PC-3 (cell line): Measurements from ENCODE around the gene SEPHS1. TPM values are rescaled to one million over a fixed set of nuclear protein-coding genes. Genes with fewer than 3 reads are reported as not detected.

Source experiments
- ATAC-seq: fragments of 200-7000 bp; cut with Tn5 transposase; 2 replicates; pipeline ENCODE4 v1.9.1; 2020; ENCODE audit warnings: mild to moderate bottlenecking, moderate library complexity
- BruUV-seq: library from RNA; stranded (reverse); fragments of 400-500 nt; replicated peaks from 2 replicates; lab custom pipeline; 2021; lab: Mats Ljungman, UMichigan
- CTCF ChIA-PET: fragments of 300-600 bp; sonication (Branson Sonifier 250); formaldehyde crosslinking; loops from one replicate; lab custom pipeline; 2022; ENCODE audit warnings: antibody characterized with exemption; lab: Charles Lee
- POLR2A ChIA-PET: fragments of 300-600 bp; sonication (Branson Sonifier 250); formaldehyde crosslinking; loops from one replicate; lab custom pipeline; 2022; ENCODE audit warnings: antibody characterized with exemption; ENCODE audit not compliant: unreplicated experiment; lab: Charles Lee
- DNase-seq: peaks from one replicate; pipeline ENCODE4 v3.0.0-alpha.2; 2015
- H2AFZ ChIP-seq: fragments of 300-600 bp; sonication (generic); 2 replicates; pipeline ENCODE4 v1.6.0; 2016; ENCODE audit warnings: antibody characterized with exemption, low read length
- H3F3A ChIP-seq: fragments of 300-600 bp; sonication (generic); one replicate; pipeline ENCODE4 v1.6.0; 2017; ENCODE audit warnings: antibody characterized with exemption, low read length, control low read depth, mild to moderate bottlenecking; ENCODE audit not compliant: unreplicated experiment
- H3K27ac ChIP-seq: fragments of 300-600 bp; sonication (generic); 2 replicates; pipeline ENCODE4 v1.5.1; 2016; ENCODE audit warnings: mild to moderate bottlenecking, low read length
- H3K27me3 ChIP-seq: fragments of 300-600 bp; sonication (generic); 2 replicates; pipeline ENCODE4 v1.6.1; 2016; ENCODE audit warnings: low read length, mixed read lengths
- H3K36me3 ChIP-seq: fragments of 300-600 bp; sonication (generic); 2 replicates; pipeline ENCODE4 v1.6.1; 2016; ENCODE audit warnings: low read depth, mixed run types, low read length, mixed read lengths
- H3K4me1 ChIP-seq: fragments of 300-600 bp; sonication (generic); 2 replicates; pipeline ENCODE4 v1.5.1; 2016; ENCODE audit warnings: low read length; ENCODE audit not compliant: insufficient read depth
- H3K4me2 ChIP-seq: fragments of 300-600 bp; sonication (generic); 2 replicates; pipeline ENCODE4 v1.6.0; 2016; ENCODE audit warnings: low read length
- H3K4me3 ChIP-seq: fragments of 300-600 bp; sonication (generic); 2 replicates; pipeline ENCODE4 v1.5.1; 2016; ENCODE audit warnings: mild to moderate bottlenecking, low read length, mixed read lengths
- H3K79me2 ChIP-seq: fragments of 300-600 bp; sonication (generic); 2 replicates; pipeline ENCODE4 v1.6.1; 2017; ENCODE audit warnings: low read length, mixed read lengths
- H3K9ac ChIP-seq: fragments of 300-600 bp; sonication (generic); 2 replicates; pipeline ENCODE4 v1.6.0; 2016; ENCODE audit warnings: mild to moderate bottlenecking, low read length
- H3K9me2 ChIP-seq: fragments of 300-600 bp; sonication (generic); replicated peaks from 2 replicates; pipeline ENCODE4 v1.6.1; 2016; ENCODE audit warnings: mixed run types, low read length, mixed read lengths
- H3K9me3 ChIP-seq: fragments of 300-600 bp; sonication (generic); 2 replicates; pipeline ENCODE4 v1.6.1; 2016; ENCODE audit warnings: low read length, mixed read lengths
- H4K20me1 ChIP-seq: fragments of 300-600 bp; sonication (generic); 2 replicates; pipeline ENCODE4 v1.6.1; 2016; ENCODE audit warnings: low read length, mixed read lengths
- EZH2 ChIP-seq: fragments of 300-600 bp; sonication (generic); IDR thresholded peaks from one replicate; pipeline ENCODE4 v1.6.1; 2017; ENCODE audit warnings: antibody characterized with exemption, mild to moderate bottlenecking, low read length; ENCODE audit not compliant: unreplicated experiment
- EZH2phosphoT487 ChIP-seq: fragments of 300-600 bp; sonication (generic); IDR thresholded peaks from 2 replicates; pipeline ENCODE4 v1.6.1; 2018; ENCODE audit warnings: mild to moderate bottlenecking, antibody characterized with exemption, low read length, borderline replicate concordance
- intact Hi-C: fragments of 100-400 bp; cut with micrococcal nuclease; formaldehyde crosslinking; loops from 2 replicates; pipeline ENCODE4 v1.9.0; 2023
- total RNA-seq: library from RNA; depleted of rRNA; stranded (reverse); fragments of >200 nt; gene quantifications from 2 replicates; pipeline ENCODE4 v1.2.3, GENCODE V29; 2014
- TF ChIP-seq, protein P1 (sequence below): fragments of 300-600 bp; sonication (generic); conservative IDR thresholded peaks from 2 replicates; pipeline ENCODE4 v1.5.1; 2017; ENCODE audit warnings: antibody characterized with exemption, low read depth, mild to moderate bottlenecking, low read length

SEPHS1 gene
- total RNA-seq, 1 experiment from 2014 or later: 42.5 TPM

DNA sequence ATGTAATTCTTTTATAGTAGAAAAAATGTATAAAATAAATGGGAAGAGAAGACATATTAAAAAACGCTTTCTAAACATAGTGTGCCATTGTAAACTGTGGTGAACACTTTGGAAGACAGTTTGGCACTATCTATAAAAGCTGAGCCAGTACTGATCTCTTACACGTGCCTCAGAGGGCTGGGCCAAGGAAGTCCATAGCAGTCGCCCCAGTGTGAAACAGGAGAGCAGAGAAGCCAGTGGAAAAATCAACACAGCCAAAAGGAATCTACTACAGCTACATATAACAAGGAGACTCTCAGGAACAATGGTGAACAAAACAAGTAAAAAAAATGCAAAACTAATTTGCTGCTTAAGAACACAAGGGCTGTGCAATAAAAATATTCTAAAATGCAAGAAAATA is 20.6 kb downstream of the SEPHS1 start:
- Histone ChIP-seq H3K27ac (no peak overlapping the region), H3K4me1 (no peaks in the 10 kb centered on the region), H3K4me2 (no peak overlapping the region), H3K9me3 (no peaks in the 10 kb centered on the region), H2AFZ (no peak overlapping the region), H3K4me3 (no peak overlapping the region), H3K36me3 (no peaks in the 10 kb centered on the region; the same call in 1 of the 2 replicates), H4K20me1 (no peaks in the 10 kb centered on the region), H3K27me3 (no peaks in the 10 kb centered on the region), H3K9me2 (no peaks in the 10 kb centered on the region), H3K9ac (no peak overlapping the region), H3F3A (no peaks in the 10 kb centered on the region), H3K79me2 (no peaks in the 10 kb centered on the region)
- BruUV-seq: no TSS peak
- no peak for ATAC-seq
- intact Hi-C loops: no loop called here
- POLR2A ChIA-PET: no interaction called here
- TF ChIP-seq, protein P1, sequence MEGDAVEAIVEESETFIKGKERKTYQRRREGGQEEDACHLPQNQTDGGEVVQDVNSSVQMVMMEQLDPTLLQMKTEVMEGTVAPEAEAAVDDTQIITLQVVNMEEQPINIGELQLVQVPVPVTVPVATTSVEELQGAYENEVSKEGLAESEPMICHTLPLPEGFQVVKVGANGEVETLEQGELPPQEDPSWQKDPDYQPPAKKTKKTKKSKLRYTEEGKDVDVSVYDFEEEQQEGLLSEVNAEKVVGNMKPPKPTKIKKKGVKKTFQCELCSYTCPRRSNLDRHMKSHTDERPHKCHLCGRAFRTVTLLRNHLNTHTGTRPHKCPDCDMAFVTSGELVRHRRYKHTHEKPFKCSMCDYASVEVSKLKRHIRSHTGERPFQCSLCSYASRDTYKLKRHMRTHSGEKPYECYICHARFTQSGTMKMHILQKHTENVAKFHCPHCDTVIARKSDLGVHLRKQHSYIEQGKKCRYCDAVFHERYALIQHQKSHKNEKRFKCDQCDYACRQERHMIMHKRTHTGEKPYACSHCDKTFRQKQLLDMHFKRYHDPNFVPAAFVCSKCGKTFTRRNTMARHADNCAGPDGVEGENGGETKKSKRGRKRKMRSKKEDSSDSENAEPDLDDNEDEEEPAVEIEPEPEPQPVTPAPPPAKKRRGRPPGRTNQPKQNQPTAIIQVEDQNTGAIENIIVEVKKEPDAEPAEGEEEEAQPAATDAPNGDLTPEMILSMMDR: no peak
- TF ChIP-seq EZH2phosphoT487 (no peak), EZH2 (no peak)
- CTCF ChIA-PET: no interaction called here
- DNase-seq: no peak

DNA sequence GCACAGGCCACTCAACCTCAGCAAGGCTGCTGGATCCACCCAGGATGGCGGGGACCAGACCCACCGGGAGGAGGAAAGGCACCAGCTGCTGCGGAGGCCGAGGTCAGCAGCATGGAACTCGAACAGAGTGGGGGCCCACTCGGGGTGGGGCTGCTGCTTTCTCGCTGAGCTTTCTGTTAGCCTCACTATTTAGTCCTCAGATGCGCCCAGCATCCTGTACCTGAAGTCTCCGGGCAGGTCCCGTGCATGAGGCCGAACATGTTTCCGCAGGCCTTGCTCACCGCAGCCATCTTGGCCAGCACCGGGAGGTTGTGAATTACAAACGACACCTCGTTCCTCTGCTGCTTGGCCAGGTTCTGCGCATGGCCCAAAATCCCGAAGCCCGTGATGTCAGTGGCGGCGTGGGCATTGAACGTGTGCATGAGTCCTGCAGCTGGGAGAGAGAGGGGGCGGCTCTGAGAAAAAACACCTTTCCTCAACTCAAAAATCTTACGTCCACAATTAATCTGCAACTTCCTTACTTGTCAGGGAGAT is 25.4 kb downstream of the SEPHS1 start:
- intact Hi-C loops: no loop called here
- DNase-seq (no peak), ATAC-seq (no peak)
- H3K4me2 ChIP-seq: no peak overlapping the region
- no peaks in the 10 kb centered on the region for H3K4me1 ChIP-seq
- no peaks in the 10 kb centered on the region; the same call in 1 of the 2 replicates for H3K36me3 ChIP-seq
- no peak for TF ChIP-seq EZH2
- TF ChIP-seq EZH2phosphoT487: no peak
- TF ChIP-seq, protein P1: no peak
- H3K9me3 ChIP-seq: no peaks in the 10 kb centered on the region
- no peak overlapping the region for H3K4me3 ChIP-seq
- ChIA-PET POLR2A (no interaction called here), CTCF (no interaction called here)
- no TSS peak for BruUV-seq
- no peak overlapping the region for H2AFZ ChIP-seq
- no peak overlapping the region for H3K9ac ChIP-seq
- H3K27ac ChIP-seq: no peak overlapping the region
- H4K20me1 ChIP-seq: no peaks in the 10 kb centered on the region
- no peaks in the 10 kb centered on the region for H3K9me2 ChIP-seq
- no peaks in the 10 kb centered on the region for H3F3A ChIP-seq
- no peaks in the 10 kb centered on the region for H3K27me3 ChIP-seq
- no peaks in the 10 kb centered on the region for H3K79me2 ChIP-seq

DNA sequence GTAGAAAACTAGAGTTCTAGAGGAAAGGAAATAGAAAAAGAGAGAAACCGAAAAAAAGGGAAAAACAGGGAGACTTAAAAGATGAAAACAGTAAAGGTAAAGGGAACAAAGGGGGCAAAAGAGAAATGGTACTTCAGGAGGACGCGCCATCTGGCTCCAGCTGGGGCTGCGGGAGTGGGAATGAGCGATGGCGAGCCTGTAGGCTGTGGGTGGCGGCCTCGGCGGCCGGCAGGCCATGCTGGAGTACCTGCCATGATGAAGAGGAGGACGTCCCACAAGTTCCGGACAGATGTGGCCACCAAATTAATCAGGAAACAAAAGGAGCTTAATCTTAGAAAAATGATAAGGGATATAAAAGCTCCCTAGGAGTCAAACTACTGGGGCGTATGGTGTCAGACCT is 26.5 kb downstream of the SEPHS1 start:
- intact Hi-C loops: no loop called here
- CTCF ChIA-PET: no interaction called here

More for the DNA sequence above, 26.5 kb downstream of the SEPHS1 start:
- H3K9me3 ChIP-seq: no peaks in the 10 kb centered on the region
- no peaks in the 10 kb centered on the region for H3K4me1 ChIP-seq
- H3K27ac ChIP-seq: no peak overlapping the region
- DNase-seq (no peak), ATAC-seq (no peak)
- no peaks in the 10 kb centered on the region; the same call in 1 of the 2 replicates for H3K36me3 ChIP-seq
- BruUV-seq: no TSS peak
- H3K9ac ChIP-seq: no peak overlapping the region
- H3K9me2 ChIP-seq: no peaks in the 10 kb centered on the region
- no peaks in the 10 kb centered on the region for H3K79me2 ChIP-seq
- TF ChIP-seq EZH2 (no peak), EZH2phosphoT487 (no peak)
- TF ChIP-seq, protein P1: no peak
- H3K4me2 ChIP-seq: no peak overlapping the region
- no peaks in the 10 kb centered on the region for H3K27me3 ChIP-seq
- POLR2A ChIA-PET: no interaction called here
- H3F3A ChIP-seq: no peaks in the 10 kb centered on the region
- no peaks in the 10 kb centered on the region for H4K20me1 ChIP-seq
- no peak overlapping the region for H2AFZ ChIP-seq
- H3K4me3 ChIP-seq: no peak overlapping the region
